Stomach (tissue), 9 donors: ENCODE data around the gene GPC6. TPM values are rescaled to one million over a fixed set of nuclear protein-coding genes. Genes with fewer than 3 reads are reported as not detected.
A peak's percentile ranks its signal among the peaks of the same experiment; 100 is the strongest.

Experiments used
- DNase-seq, 2 donors: peaks; one replicate each; pipeline versions ENCODE4 v3.0.0 to v3.0.0-alpha.2; 2013 to 2019
- H3K27ac ChIP-seq, 5 donors: fragments of 200-600 bp in 4 of 5; sonication (generic) in 4 of 5; one replicate each; pipeline ENCODE4 v1.5.1; 2013 to 2019; ENCODE audit warnings: mild to moderate bottlenecking in 1 of 5, moderate library complexity in 1 of 5
- H3K27me3 ChIP-seq, 3 donors: fragments of 200-600 bp; sonication (generic); one replicate each; pipeline ENCODE4 v1.5.1; 2017 to 2019; ENCODE audit warnings: mixed run types in 1 of 3
- H3K36me3 ChIP-seq, 4 donors: fragments of 200-600 bp; sonication (generic); 1 replicate in 3 of 4; 2 replicates in 1 of 4; pipeline ENCODE4 v1.5.1; 2016 to 2019
- H3K4me1 ChIP-seq, 4 donors: fragments of 200-600 bp; sonication (generic); one replicate each; pipeline ENCODE4 v1.5.1; 2016 to 2019
- H3K4me3 ChIP-seq, 4 donors: fragments of 200-600 bp; sonication (generic) in 3 of 4; one replicate each; pipeline ENCODE4 v1.5.1; 2016 to 2019; ENCODE audit warnings: mild to moderate bottlenecking in 1 of 4
- H3K9me3 ChIP-seq, 4 donors: fragments of 200-600 bp; sonication (generic); one replicate each; pipeline ENCODE4 v1.5.1; 2016 to 2019
- CTCF ChIP-seq, 7 experiments: fragments of 450-650 bp in 4 of 7; fragments of 200-600 bp in 3 of 7; sonication (generic) in 3 of 7; IDR thresholded peaks; one replicate each; pipeline ENCODE4 v1.5.1; 2016 to 2019; ENCODE audit warnings: antibody characterized with exemption in 7 of 7, control low read depth in 2 of 7, mild to moderate bottlenecking in 1 of 7
- EP300 ChIP-seq: sonication (generic); formaldehyde crosslinking; IDR thresholded peaks from one replicate; pipeline ENCODE4 v1.6.1; 2017; ENCODE audit warnings: antibody characterized with exemption
- POLR2A ChIP-seq, 4 donors: fragments of 450-650 bp; IDR thresholded peaks; one replicate each; pipeline ENCODE4 v1.6.1; 2016; ENCODE audit warnings: antibody characterized with exemption in 4 of 4, control low read depth in 2 of 4, mild to moderate bottlenecking in 1 of 4, moderate library complexity in 1 of 4
- POLR2AphosphoS5 ChIP-seq, 3 donors: sonication (generic); formaldehyde crosslinking; IDR thresholded peaks; one replicate each; pipeline ENCODE4 v1.6.1; 2016; ENCODE audit warnings: antibody characterized with exemption in 3 of 3
- WGBS, 5 donors: extraction: QIAGEN DNeasy Blood & Tissue Kit in 3 of 5; methylation state at CpG; one replicate each; pipeline versions ENCODE4 v1.1.5 to v1.1.7; 2013 to 2018; 5-methylcytosine and 5-hydroxymethylcytosine counted together
- intact Hi-C: fragments of 100-400 bp; cut with DNase I; formaldehyde crosslinking; loops from one replicate; pipeline ENCODE4 v1.15.1; 2023; ENCODE audit warnings: low total_unique reads
- polyA plus RNA-seq, 3 donors: library from polyadenylated mRNA; stranded (reverse); fragments of 200-250 nt; gene quantifications; one replicate each; pipeline ENCODE4 v1.2.3, GENCODE V29; 2013
- total RNA-seq, 5 donors: library from RNA; depleted of rRNA; stranded (reverse); fragments of >200 nt; gene quantifications; one replicate each; pipeline versions ENCODE4 v1.1.0 to v1.2.3, GENCODE V29; 2014 to 2016
- donor health status: healthy with polysubstance abuse.
- donor health status: Bipolar disorder and iron deficiency.
- donor health status: healthy.

The GPC6 gene
- total and polyA plus RNA-seq, 8 donors: 0.70 to 52.7 (median 5.6) TPM

DNA sequence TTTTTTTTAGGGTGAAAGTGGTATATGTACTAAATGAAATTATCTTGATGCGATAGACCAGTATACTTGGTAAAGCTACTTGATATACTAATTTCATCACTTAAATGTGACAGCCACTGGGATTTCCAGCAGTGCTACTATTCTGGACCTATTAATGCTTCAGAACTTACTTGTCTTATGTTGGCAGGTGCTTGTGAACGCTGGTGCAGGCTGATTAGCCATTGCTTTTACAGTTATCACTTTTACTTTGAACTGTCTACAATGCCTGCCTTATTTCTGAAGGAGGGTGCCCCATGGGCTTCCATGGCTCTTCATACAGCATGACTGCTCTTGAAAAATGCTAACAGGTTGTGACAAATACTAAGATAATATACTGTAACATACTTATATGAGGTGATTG lies 294.7 kb downstream of the GPC6 start:
- H3K36me3 ChIP-seq: no peaks in the 10 kb centered on the region
- no peak overlapping the region for H3K27ac ChIP-seq
- TF ChIP-seq POLR2AphosphoS5 (IDR thresholded peaks at IDR 0.05) (no peak), CTCF (IDR thresholded peaks at IDR 0.05) (no peak), EP300 (no peak), POLR2A (IDR thresholded peaks at IDR 0.05) (no peak)
- H3K4me3 ChIP-seq: no peak overlapping the region
- 58 to 74% (median 63%) methylated on average over 2 of the region's 2 CpGs for WGBS, 5 donors
- no peaks in the 10 kb centered on the region for H3K9me3 ChIP-seq
- H3K27me3 ChIP-seq: no peaks in the 10 kb centered on the region
- H3K4me1 ChIP-seq: no peaks in the 10 kb centered on the region
- DNase-seq: no peak
- intact Hi-C loops: no loop called here

- H3K27me3 ChIP-seq: no peaks in the 10 kb centered on the region
- no peak overlapping the region for H3K27ac ChIP-seq
- 76 to 80% (median 77%) methylated on average over 3 of the region's 3 CpGs for WGBS, 5 donors
- no peak for DNase-seq
- no peak overlapping the region for H3K4me3 ChIP-seq
- no peak for TF ChIP-seq POLR2AphosphoS5 (IDR thresholded peaks at IDR 0.05)
- TF ChIP-seq CTCF (IDR thresholded peaks at IDR 0.05): no peak
- TF ChIP-seq POLR2A (IDR thresholded peaks at IDR 0.05): no peak
- TF ChIP-seq EP300: no peak
- H3K36me3 ChIP-seq: no peaks in the 10 kb centered on the region
- H3K4me1 ChIP-seq: no peaks in the 10 kb centered on the region
- no peaks in the 10 kb centered on the region for H3K9me3 ChIP-seq
- intact Hi-C loops: no loop called here
Measured at GRCh38 chr13:93522501-93522900, 295.9 kb downstream of the GPC6 start.

DNA sequence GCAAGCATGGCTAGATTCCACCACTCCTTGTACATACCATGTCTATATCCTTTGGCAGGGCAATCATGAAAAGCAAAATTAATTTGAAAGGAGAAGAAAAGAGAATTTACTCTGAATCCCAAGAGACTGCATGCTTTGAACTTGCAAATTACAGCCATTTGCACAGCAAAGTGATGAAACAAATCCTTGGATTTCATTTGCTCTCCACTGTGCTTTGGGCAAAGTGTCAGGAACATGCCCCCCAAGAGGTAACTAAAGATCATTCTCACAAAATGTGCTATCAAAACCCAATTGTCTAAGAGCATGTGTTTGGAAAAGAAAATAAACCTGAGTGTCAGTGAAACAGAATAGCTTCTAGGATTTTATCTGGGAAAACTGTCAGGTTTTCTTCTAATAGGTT lies 298.5 kb downstream of the GPC6 start:
- Histone ChIP-seq H3K9me3 (no peaks in the 10 kb centered on the region), H3K27me3 (no peaks in the 10 kb centered on the region), H3K4me3 (no peak overlapping the region), H3K4me1 (no peaks in the 10 kb centered on the region), H3K36me3 (no peaks in the 10 kb centered on the region), H3K27ac (no peak overlapping the region)
- TF ChIP-seq POLR2AphosphoS5 (IDR thresholded peaks at IDR 0.05) (no peak), EP300 (no peak), CTCF (IDR thresholded peaks at IDR 0.05) (no peak)
- intact Hi-C loops: no loop called here
- no peak for DNase-seq

DNA sequence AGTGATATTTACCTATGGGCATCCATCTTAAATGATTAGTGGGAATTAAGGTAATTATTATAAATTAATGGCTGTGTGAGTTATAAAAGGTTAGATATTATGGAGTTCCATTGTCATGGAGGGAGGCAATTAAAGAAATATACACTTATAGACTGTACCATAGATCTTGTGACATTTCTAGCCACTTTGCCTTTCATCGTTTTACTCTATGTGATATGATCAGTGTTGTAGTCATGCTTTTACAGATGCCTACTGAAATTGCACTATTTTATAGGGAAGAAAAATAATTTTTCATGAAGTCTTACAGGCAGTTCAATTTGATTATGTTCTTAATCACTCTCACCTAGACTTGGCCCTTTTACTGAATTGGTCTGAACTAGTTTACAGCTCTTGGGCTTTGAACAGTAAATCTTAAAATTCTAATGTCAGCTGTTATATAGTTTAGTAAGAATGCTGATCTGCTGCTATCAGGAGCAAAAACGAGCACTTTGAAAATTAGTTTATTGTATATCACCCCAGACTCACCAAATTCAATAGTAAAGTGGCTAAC lies 301.2 kb downstream of the GPC6 start:
- H3K9me3 ChIP-seq: no peaks in the 10 kb centered on the region
- no peak for TF ChIP-seq EP300
- TF ChIP-seq POLR2AphosphoS5 (IDR thresholded peaks at IDR 0.05): no peak
- no peak for TF ChIP-seq POLR2A (IDR thresholded peaks at IDR 0.05)
- WGBS, 5 donors: 64 to 75% (median 70%) methylated on average over 2 of the region's 2 CpGs
- no peak overlapping the region for H3K4me3 ChIP-seq
- no peak for DNase-seq
- no peak overlapping the region for H3K27ac ChIP-seq
- no peaks in the 10 kb centered on the region for H3K4me1 ChIP-seq
- H3K36me3 ChIP-seq: no peaks in the 10 kb centered on the region
- no peaks in the 10 kb centered on the region for H3K27me3 ChIP-seq
- intact Hi-C loops: no loop called here

DNA sequence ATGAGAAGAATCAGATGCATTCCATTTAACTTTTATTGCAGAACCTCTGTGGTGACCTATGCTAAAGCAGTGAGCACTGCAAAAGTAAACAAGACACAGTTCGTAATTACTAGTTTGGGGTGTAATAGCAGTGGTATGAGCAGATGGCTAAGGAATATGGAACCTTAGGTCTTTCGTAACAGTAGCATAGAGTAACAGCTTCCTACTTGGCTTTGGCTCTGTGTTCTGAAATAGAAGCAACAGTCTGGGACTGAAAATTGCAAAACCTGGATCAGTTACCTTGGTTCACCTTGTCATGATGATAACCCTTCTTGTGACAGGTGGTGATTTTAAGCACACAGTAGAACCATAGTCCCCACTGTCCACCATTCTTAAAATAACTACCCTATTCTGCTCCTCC lies 303.4 kb downstream of the GPC6 start:
- Histone ChIP-seq H3K4me3 (no peak overlapping the region), H3K36me3 (no peaks in the 10 kb centered on the region), H3K27ac (no peak overlapping the region), H3K27me3 (no peaks in the 10 kb centered on the region), H3K9me3 (no peaks in the 10 kb centered on the region), H3K4me1 (no peaks in the 10 kb centered on the region)
- intact Hi-C loops: no loop called here
- WGBS, 5 donors: 71 to 82% (median 75%) methylated on average over 2 of the region's 2 CpGs
- TF ChIP-seq POLR2A (IDR thresholded peaks at IDR 0.05) (no peak), CTCF (IDR thresholded peaks at IDR 0.05) (no peak), POLR2AphosphoS5 (IDR thresholded peaks at IDR 0.05) (peak in 1 of 3 donors; percentile 14)
- DNase-seq: no peak
